HEK293 (cell line): Measurements from ENCODE around the gene LRRC43.

Source experiments
- CTCF ChIA-PET: fragments of 350-600 bp; formaldehyde crosslinking; extraction: SDS; loops from one replicate; lab custom pipeline; 2021; ENCODE audit warnings: antibody characterized with exemption; lab: Yijun Ruan, JAX
- POLR2A ChIA-PET: fragments of 300-600 bp; formaldehyde crosslinking; extraction: SDS; loops from one replicate; lab custom pipeline; 2020; ENCODE audit warnings: antibody characterized with exemption, inconsistent platforms; lab: Yijun Ruan, JAX
- H3K27ac ChIP-seq: fragments of 200-500 bp; sonication (Bioruptor generic); 2 replicates; pipeline ENCODE4 v1.5.1; 2014; ENCODE audit warnings: low read depth, low read length, control low read depth, inconsistent platforms; ENCODE audit errors: extremely low read depth
- H3K36me3 ChIP-seq, 2 experiments: fragments of 200-500 bp in 1 of 2; sonication (Bioruptor generic) in 1 of 2; 1 replicate in 1 of 2; 2 replicates in 1 of 2; pipeline ENCODE4 v1.5.1; 2014 to 2017; ENCODE audit warnings: inconsistent platforms in 2 of 2, low read length in 2 of 2; ENCODE audit not compliant: control insufficient read depth in 2 of 2, insufficient read depth in 1 of 2
- H3K4me1 ChIP-seq: fragments of 200-500 bp; sonication (Bioruptor generic); 2 replicates; pipeline ENCODE4 v1.5.1; 2014; ENCODE audit warnings: mild to moderate bottlenecking, low read length, inconsistent platforms; ENCODE audit not compliant: control insufficient read depth, insufficient read depth
- H3K4me3 ChIP-seq: 2 replicates; pipeline ENCODE4 v1.5.1; 2011; ENCODE audit warnings: low read depth, mild to moderate bottlenecking, control low read depth, low read length, moderate library complexity
- H3K9me3 ChIP-seq: fragments of 200-500 bp; sonication (Bioruptor generic); 2 replicates; pipeline ENCODE4 v1.5.1; 2014; ENCODE audit warnings: low read depth, low read length, inconsistent platforms; ENCODE audit not compliant: control insufficient read depth, insufficient read depth
- BCL11A ChIP-seq: fragments of 450-650 bp; formaldehyde crosslinking; IDR thresholded peaks from 2 replicates; pipeline ENCODE4 v1.5.1; 2016; ENCODE audit warnings: low read depth, missing biosample characterization, missing genetic modification characterization
- BCL6B ChIP-seq: fragments of 450-650 bp; formaldehyde crosslinking; IDR thresholded peaks from 2 replicates; pipeline ENCODE4 v1.5.1; 2017; ENCODE audit warnings: missing biosample characterization, missing genetic modification characterization
- HOXA7 ChIP-seq: sonication (generic); formaldehyde crosslinking; IDR thresholded peaks from 2 replicates; pipeline ENCODE4 v1.8.1; 2022; ENCODE audit warnings: missing genetic modification reagents, borderline replicate concordance
- IKZF3 ChIP-seq: fragments of 450-650 bp; IDR thresholded peaks from 2 replicates; pipeline ENCODE4 v1.5.0; 2018; ENCODE audit warnings: missing biosample characterization, mild to moderate bottlenecking, missing genetic modification characterization, moderate library complexity
- YY2 ChIP-seq: fragments of 450-650 bp; formaldehyde crosslinking; IDR thresholded peaks from 2 replicates; pipeline ENCODE4 v1.5.1; 2016; ENCODE audit warnings: missing biosample characterization, missing genetic modification characterization
- ZBTB17 ChIP-seq: fragments of 450-650 bp; formaldehyde crosslinking; IDR thresholded peaks from 2 replicates; pipeline ENCODE4 v1.5.1; 2016; ENCODE audit warnings: missing biosample characterization, missing genetic modification characterization
- ZBTB48 ChIP-seq: fragments of 450-650 bp; formaldehyde crosslinking; IDR thresholded peaks from 2 replicates; pipeline ENCODE4 v1.5.1; 2016; ENCODE audit warnings: missing biosample characterization, missing genetic modification characterization
- ZBTB49 ChIP-seq: fragments of 450-650 bp; formaldehyde crosslinking; IDR thresholded peaks from 2 replicates; pipeline ENCODE4 v1.5.1; 2016; ENCODE audit warnings: missing biosample characterization, missing genetic modification characterization, low read depth
- ZEB2 ChIP-seq: fragments of 450-650 bp; formaldehyde crosslinking; IDR thresholded peaks from 2 replicates; pipeline ENCODE4 v1.5.1; 2016; ENCODE audit warnings: missing biosample characterization, missing genetic modification characterization
- ZFP37 ChIP-seq: fragments of 450-650 bp; formaldehyde crosslinking; IDR thresholded peaks from 2 replicates; pipeline ENCODE4 v1.5.1; 2016; ENCODE audit warnings: missing biosample characterization, missing genetic modification characterization
- ZNF2 ChIP-seq: fragments of 450-650 bp; formaldehyde crosslinking; IDR thresholded peaks from 2 replicates; pipeline ENCODE4 v1.5.1; 2016; ENCODE audit warnings: missing biosample characterization, missing genetic modification characterization
- ZNF488 ChIP-seq: fragments of 450-650 bp; formaldehyde crosslinking; IDR thresholded peaks from 2 replicates; pipeline ENCODE4 v1.5.1; 2016; ENCODE audit warnings: missing biosample characterization, missing genetic modification characterization
- ZNF501 ChIP-seq: fragments of 450-650 bp; formaldehyde crosslinking; IDR thresholded peaks from 2 replicates; pipeline ENCODE4 v1.5.1; 2016; ENCODE audit warnings: missing biosample characterization, missing genetic modification characterization
- ZNF510 ChIP-seq: fragments of 450-650 bp; formaldehyde crosslinking; IDR thresholded peaks from 2 replicates; pipeline ENCODE4 v1.5.1; 2018; ENCODE audit warnings: mild to moderate bottlenecking, missing genetic modification characterization, missing biosample characterization; ENCODE audit not compliant: insufficient replicate concordance
- ZNF548 ChIP-seq: fragments of 450-650 bp; formaldehyde crosslinking; IDR thresholded peaks from 2 replicates; pipeline ENCODE4 v1.5.1; 2016; ENCODE audit warnings: missing biosample characterization, missing genetic modification characterization
- ZNF560 ChIP-seq: fragments of 450-650 bp; formaldehyde crosslinking; IDR thresholded peaks from 2 replicates; pipeline ENCODE4 v1.5.1; 2017; ENCODE audit warnings: missing biosample characterization, missing genetic modification characterization, borderline replicate concordance
- ZNF585B ChIP-seq: fragments of 450-650 bp; formaldehyde crosslinking; IDR thresholded peaks from 2 replicates; pipeline ENCODE4 v1.5.1; 2016; ENCODE audit warnings: missing biosample characterization, missing genetic modification characterization
- ZNF626 ChIP-seq: fragments of 450-650 bp; sonication (Bioruptor Pico); formaldehyde crosslinking; IDR thresholded peaks from 2 replicates; pipeline ENCODE4 v1.5.1; 2018; ENCODE audit warnings: missing biosample characterization, missing genetic modification characterization, inconsistent platforms
- ZNF701 ChIP-seq: fragments of 450-650 bp; formaldehyde crosslinking; IDR thresholded peaks from 2 replicates; pipeline ENCODE4 v1.5.1; 2016; ENCODE audit warnings: missing biosample characterization, missing genetic modification characterization
- ZSCAN16 ChIP-seq: fragments of 450-650 bp; formaldehyde crosslinking; IDR thresholded peaks from 2 replicates; pipeline ENCODE4 v1.5.1; 2016; ENCODE audit warnings: missing biosample characterization, missing genetic modification characterization
- TF ChIP-seq, protein P1 (sequence below): fragments of 450-650 bp; formaldehyde crosslinking; IDR thresholded peaks from 2 replicates; pipeline ENCODE4 v1.5.1; 2016; ENCODE audit warnings: missing biosample characterization, missing genetic modification characterization, borderline replicate concordance
- TF ChIP-seq, protein P2 (sequence below): fragments of 450-650 bp; formaldehyde crosslinking; IDR thresholded peaks from 2 replicates; pipeline ENCODE4 v1.5.1; 2016; ENCODE audit warnings: missing biosample characterization, missing genetic modification characterization

LRRC43 gene

GRCh38 chr12:122232691-122233090 is 49.8 kb downstream of the LRRC43 start (continued):
- TF ChIP-seq, protein P1, sequence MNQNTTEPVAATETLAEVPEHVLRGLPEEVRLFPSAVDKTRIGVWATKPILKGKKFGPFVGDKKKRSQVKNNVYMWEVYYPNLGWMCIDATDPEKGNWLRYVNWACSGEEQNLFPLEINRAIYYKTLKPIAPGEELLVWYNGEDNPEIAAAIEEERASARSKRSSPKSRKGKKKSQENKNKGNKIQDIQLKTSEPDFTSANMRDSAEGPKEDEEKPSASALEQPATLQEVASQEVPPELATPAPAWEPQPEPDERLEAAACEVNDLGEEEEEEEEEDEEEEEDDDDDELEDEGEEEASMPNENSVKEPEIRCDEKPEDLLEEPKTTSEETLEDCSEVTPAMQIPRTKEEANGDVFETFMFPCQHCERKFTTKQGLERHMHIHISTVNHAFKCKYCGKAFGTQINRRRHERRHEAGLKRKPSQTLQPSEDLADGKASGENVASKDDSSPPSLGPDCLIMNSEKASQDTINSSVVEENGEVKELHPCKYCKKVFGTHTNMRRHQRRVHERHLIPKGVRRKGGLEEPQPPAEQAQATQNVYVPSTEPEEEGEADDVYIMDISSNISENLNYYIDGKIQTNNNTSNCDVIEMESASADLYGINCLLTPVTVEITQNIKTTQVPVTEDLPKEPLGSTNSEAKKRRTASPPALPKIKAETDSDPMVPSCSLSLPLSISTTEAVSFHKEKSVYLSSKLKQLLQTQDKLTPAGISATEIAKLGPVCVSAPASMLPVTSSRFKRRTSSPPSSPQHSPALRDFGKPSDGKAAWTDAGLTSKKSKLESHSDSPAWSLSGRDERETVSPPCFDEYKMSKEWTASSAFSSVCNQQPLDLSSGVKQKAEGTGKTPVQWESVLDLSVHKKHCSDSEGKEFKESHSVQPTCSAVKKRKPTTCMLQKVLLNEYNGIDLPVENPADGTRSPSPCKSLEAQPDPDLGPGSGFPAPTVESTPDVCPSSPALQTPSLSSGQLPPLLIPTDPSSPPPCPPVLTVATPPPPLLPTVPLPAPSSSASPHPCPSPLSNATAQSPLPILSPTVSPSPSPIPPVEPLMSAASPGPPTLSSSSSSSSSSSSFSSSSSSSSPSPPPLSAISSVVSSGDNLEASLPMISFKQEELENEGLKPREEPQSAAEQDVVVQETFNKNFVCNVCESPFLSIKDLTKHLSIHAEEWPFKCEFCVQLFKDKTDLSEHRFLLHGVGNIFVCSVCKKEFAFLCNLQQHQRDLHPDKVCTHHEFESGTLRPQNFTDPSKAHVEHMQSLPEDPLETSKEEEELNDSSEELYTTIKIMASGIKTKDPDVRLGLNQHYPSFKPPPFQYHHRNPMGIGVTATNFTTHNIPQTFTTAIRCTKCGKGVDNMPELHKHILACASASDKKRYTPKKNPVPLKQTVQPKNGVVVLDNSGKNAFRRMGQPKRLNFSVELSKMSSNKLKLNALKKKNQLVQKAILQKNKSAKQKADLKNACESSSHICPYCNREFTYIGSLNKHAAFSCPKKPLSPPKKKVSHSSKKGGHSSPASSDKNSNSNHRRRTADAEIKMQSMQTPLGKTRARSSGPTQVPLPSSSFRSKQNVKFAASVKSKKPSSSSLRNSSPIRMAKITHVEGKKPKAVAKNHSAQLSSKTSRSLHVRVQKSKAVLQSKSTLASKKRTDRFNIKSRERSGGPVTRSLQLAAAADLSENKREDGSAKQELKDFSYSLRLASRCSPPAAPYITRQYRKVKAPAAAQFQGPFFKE (tag by site-specific recombination) = no peak
- TF ChIP-seq ZNF701 (tag by site-specific recombination) (no peak), IKZF3 (tag by site-specific recombination) (no peak), ZNF548 (tag by site-specific recombination) (no peak), ZFP37 (no peak)

DNA sequence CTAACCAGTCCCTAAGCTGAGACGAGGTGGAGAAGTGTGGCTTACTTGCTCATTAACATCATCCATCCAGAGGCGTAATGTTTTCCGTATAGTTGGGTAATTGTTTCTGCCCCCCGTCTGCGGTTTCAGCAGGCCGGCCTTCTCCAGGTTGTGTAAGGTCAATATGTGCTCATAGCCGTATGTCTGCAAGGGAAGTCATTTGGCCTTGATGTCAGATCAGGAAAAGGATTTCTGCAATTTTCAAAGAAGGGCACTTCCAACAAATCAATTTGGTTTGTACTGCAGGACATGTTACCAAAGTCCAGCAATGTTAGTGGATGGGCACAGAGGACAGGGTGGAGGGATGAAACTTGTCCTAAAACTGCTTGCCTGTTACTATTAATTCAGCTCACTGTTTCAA is 52.8 kb downstream of the LRRC43 start:
- no peaks in the 10 kb centered on the region for H3K9me3 ChIP-seq
- H3K4me3 ChIP-seq = no peak overlapping the region
- POLR2A ChIA-PET = interaction anchor here (0.7 kb wide), 1 partner anchor 337 kb away, joined by 3 read pairs; no protein-coding TSS in a partner anchor
- CTCF ChIA-PET = interaction anchor here (0.6 to 1.8 kb wide), 2 partner anchors 101 to 121 kb away, joined by 3 to 4 read pairs; no protein-coding TSS in a partner anchor
- H3K36me3 ChIP-seq = peaks cover 18 to 62% of the 10 kb centered on the region in 2 experiments; a peak in 2 of 3 replicates
- no peaks in the 10 kb centered on the region for H3K4me1 ChIP-seq
- TF ChIP-seq ZSCAN16 (tag by site-specific recombination) = no peak
- no peak for TF ChIP-seq ZNF626 (tag by site-specific recombination)
- no peak for TF ChIP-seq ZBTB49 (tag by site-specific recombination)
- no peak for TF ChIP-seq YY2
- TF ChIP-seq, protein P2, sequence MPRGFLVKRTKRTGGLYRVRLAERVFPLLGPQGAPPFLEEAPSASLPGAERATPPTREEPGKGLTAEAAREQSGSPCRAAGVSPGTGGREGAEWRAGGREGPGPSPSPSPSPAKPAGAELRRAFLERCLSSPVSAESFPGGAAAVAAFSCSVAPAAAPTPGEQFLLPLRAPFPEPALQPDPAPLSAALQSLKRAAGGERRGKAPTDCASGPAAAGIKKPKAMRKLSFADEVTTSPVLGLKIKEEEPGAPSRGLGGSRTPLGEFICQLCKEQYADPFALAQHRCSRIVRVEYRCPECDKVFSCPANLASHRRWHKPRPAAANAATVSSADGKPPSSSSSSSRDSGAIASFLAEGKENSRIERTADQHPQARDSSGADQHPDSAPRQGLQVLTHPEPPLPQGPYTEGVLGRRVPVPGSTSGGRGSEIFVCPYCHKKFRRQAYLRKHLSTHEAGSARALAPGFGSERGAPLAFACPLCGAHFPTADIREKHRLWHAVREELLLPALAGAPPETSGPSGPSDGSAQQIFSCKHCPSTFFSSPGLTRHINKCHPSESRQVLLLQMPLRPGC (tag by site-specific recombination) = no peak
- no peak for TF ChIP-seq ZEB2
- TF ChIP-seq ZNF560 (tag by site-specific recombination) = no peak
- TF ChIP-seq ZNF510 = no peak
- no peak for TF ChIP-seq ZBTB17 (tag by site-specific recombination)
- no peak for TF ChIP-seq ZNF501 (tag by site-specific recombination)
- no peak for TF ChIP-seq BCL11A
- no peak for TF ChIP-seq ZBTB48 (tag by site-specific recombination)
- TF ChIP-seq BCL6B = no peak
- no peak for TF ChIP-seq HOXA7 (CRISPR knock-in tag)
- TF ChIP-seq ZNF2 (tag by site-specific recombination) = no peak
- TF ChIP-seq ZNF585B (tag by site-specific recombination) = no peak
- TF ChIP-seq ZNF488 (tag by site-specific recombination) = no peak
- H3K27ac ChIP-seq = no peak overlapping the region
